WTC11 (cell line): Measurements from ENCODE around the gene RIN3. TPM values are rescaled to one million over a fixed set of nuclear protein-coding genes. Genes with fewer than 3 reads are reported as not detected.

Experiments
- ATAC-seq: fragments of 200-7000 bp; cut with Tn5 transposase; 2 replicates; pipeline ENCODE4 v1.10.0; 2021; ENCODE audit warnings: mild to moderate bottlenecking, moderate library complexity
- CTCF ChIA-PET: fragments of 300-600 bp; sonication (Branson Sonifier 250); formaldehyde crosslinking; loops from one replicate; lab custom pipeline; 2021; ENCODE audit warnings: antibody characterized with exemption; lab: Charles Lee
- POLR2A ChIA-PET: fragments of 350-600 bp; sonication (Branson Sonifier 250); formaldehyde crosslinking; loops from one replicate; lab custom pipeline; 2021; ENCODE audit warnings: antibody characterized with exemption; lab: Charles Lee
- DNase-seq: peaks from one replicate; pipeline ENCODE4 v3.0.0; 2021; ENCODE audit warnings: low spot score
- H3K27ac Mint-ChIP-seq: 2 replicates; pipeline ENCODE4 v1.8.0; 2021; ENCODE audit warnings: mixed read lengths
- H3K27me3 Mint-ChIP-seq: 2 replicates; pipeline ENCODE4 v1.8.0; 2021; ENCODE audit warnings: low read depth, mild to moderate bottlenecking, moderate library complexity, mixed read lengths
- H3K36me3 Mint-ChIP-seq: 2 replicates; pipeline ENCODE4 v1.8.0; 2021; ENCODE audit warnings: mixed read lengths
- H3K4me1 Mint-ChIP-seq: 2 replicates; pipeline ENCODE4 v1.8.0; 2022; ENCODE audit warnings: mixed read lengths
- H3K4me3 Mint-ChIP-seq: 2 replicates; pipeline ENCODE4 v1.8.0; 2021; ENCODE audit warnings: mild to moderate bottlenecking, moderate library complexity, mixed read lengths
- H3K9me3 Mint-ChIP-seq: 2 replicates; pipeline ENCODE4 v1.8.0; 2021; ENCODE audit warnings: mixed read lengths
- AFF4 ChIP-seq: sonication (generic); formaldehyde crosslinking; IDR thresholded peaks from 2 replicates; pipeline ENCODE4 v1.8.1; 2023; ENCODE audit warnings: mild to moderate bottlenecking, missing genetic modification reagents, borderline replicate concordance
- AR ChIP-seq: fragments of 250-450 bp; sonication (Bioruptor Pico); IDR thresholded peaks from 2 replicates; pipeline ENCODE4 v1.9.0; 2021; ENCODE audit warnings: mild to moderate bottlenecking
- CREM ChIP-seq: sonication (generic); formaldehyde crosslinking; IDR thresholded peaks from 2 replicates; pipeline ENCODE4 v1.8.1; 2022; ENCODE audit warnings: mild to moderate bottlenecking, missing genetic modification reagents, moderate library complexity
- ETV6 ChIP-seq: sonication (generic); formaldehyde crosslinking; IDR thresholded peaks from 2 replicates; pipeline ENCODE4 v1.8.1; 2022; ENCODE audit warnings: mild to moderate bottlenecking, missing genetic modification reagents
- FOXP4 ChIP-seq: sonication (generic); formaldehyde crosslinking; IDR thresholded peaks from 2 replicates; pipeline ENCODE4 v1.8.0; 2022; ENCODE audit warnings: mild to moderate bottlenecking, missing genetic modification reagents
- MYBL2 ChIP-seq: sonication (generic); formaldehyde crosslinking; IDR thresholded peaks from 2 replicates; pipeline ENCODE4 v1.8.1; 2023; ENCODE audit warnings: mild to moderate bottlenecking, moderate library complexity, missing genetic modification reagents
- NFATC4 ChIP-seq: fragments of 250-450 bp; sonication (Bioruptor Pico); IDR thresholded peaks from 2 replicates; pipeline ENCODE4 v1.9.0; 2021; ENCODE audit warnings: mild to moderate bottlenecking
- NR1H2 ChIP-seq: sonication (generic); formaldehyde crosslinking; IDR thresholded peaks from 2 replicates; pipeline ENCODE4 v1.9.0; 2021; ENCODE audit warnings: mild to moderate bottlenecking, moderate library complexity, missing genetic modification reagents
- NR3C1 ChIP-seq: sonication (generic); formaldehyde crosslinking; conservative IDR thresholded peaks from 2 replicates; pipeline ENCODE4 v1.8.1; 2023; ENCODE audit warnings: low read depth, mild to moderate bottlenecking, missing genetic modification reagents
- PRRX2 ChIP-seq: fragments of 250-450 bp; sonication (Bioruptor Pico); IDR thresholded peaks from 2 replicates; pipeline ENCODE4 v1.8.0; 2021; ENCODE audit warnings: mild to moderate bottlenecking
- SMAD3 ChIP-seq: sonication (generic); formaldehyde crosslinking; IDR thresholded peaks from 2 replicates; pipeline ENCODE4 v1.8.0; 2022; ENCODE audit warnings: missing genetic modification reagents, mild to moderate bottlenecking, borderline replicate concordance
- SMAD4 ChIP-seq: sonication (generic); formaldehyde crosslinking; IDR thresholded peaks from 2 replicates; pipeline ENCODE4 v1.8.0; 2022; ENCODE audit warnings: mild to moderate bottlenecking, missing genetic modification reagents
- SP1 ChIP-seq: sonication (generic); formaldehyde crosslinking; conservative IDR thresholded peaks from 2 replicates; pipeline ENCODE4 v1.8.1; 2022; ENCODE audit warnings: missing genetic modification reagents
- TEAD4 ChIP-seq: sonication (generic); formaldehyde crosslinking; IDR thresholded peaks from 2 replicates; pipeline ENCODE4 v1.8.0; 2022; ENCODE audit warnings: mild to moderate bottlenecking, missing genetic modification reagents
- ZBTB21 ChIP-seq: sonication (generic); formaldehyde crosslinking; IDR thresholded peaks from 2 replicates; pipeline ENCODE4 v1.8.1; 2023; ENCODE audit warnings: mild to moderate bottlenecking, missing genetic modification reagents, borderline replicate concordance
- ZNF425 ChIP-seq: fragments of 250-450 bp; sonication (Bioruptor Pico); conservative IDR thresholded peaks from 2 replicates; pipeline ENCODE4 v1.9.0; 2021; ENCODE audit warnings: mild to moderate bottlenecking
- ZNF671 ChIP-seq: fragments of 250-450 bp; sonication (Bioruptor Pico); IDR thresholded peaks from 2 replicates; pipeline ENCODE4 v1.8.0; 2021; ENCODE audit warnings: mild to moderate bottlenecking
- total RNA-seq: library from RNA; stranded (reverse); gene quantifications from 3 replicates; pipeline ENCODE4 v1.2.3, GENCODE V29; 2021
- TF ChIP-seq, protein P1 (sequence below): fragments of 250-450 bp; sonication (Bioruptor Pico); IDR thresholded peaks from 2 replicates; pipeline ENCODE4 v1.9.0; 2021; ENCODE audit warnings: mild to moderate bottlenecking

Gene RIN3
- total RNA-seq, 1 experiment from 2014 or later = 3.3 TPM

GRCh38 chr14:92703516-92703915 lies 189.9 kb downstream of the RIN3 start:
- DNase-seq (no peak), ATAC-seq (no peak)
- POLR2A ChIA-PET = no interaction called here
- no peaks in the 10 kb centered on the region for H3K4me1 Mint-ChIP-seq
- H3K9me3 Mint-ChIP-seq = no peaks in the 10 kb centered on the region
- no peak overlapping the region for H3K4me3 Mint-ChIP-seq
- H3K27ac Mint-ChIP-seq = no peak overlapping the region
- TF ChIP-seq SP1 (CRISPR knock-in tag) (no peak), ZBTB21 (no peak), CREM (CRISPR knock-in tag) (no peak), FOXP4 (CRISPR knock-in tag) (no peak), NR1H2 (no peak), ZNF671 (CRISPR knock-in tag) (no peak), ZNF425 (CRISPR knock-in tag) (no peak), NR3C1 (no peak), PRRX2 (no peak), ETV6 (CRISPR knock-in tag) (no peak), NFATC4 (no peak), MYBL2 (CRISPR knock-in tag) (no peak), TEAD4 (CRISPR knock-in tag) (no peak), AR (CRISPR knock-in tag) (no peak), SMAD4 (no peak), AFF4 (CRISPR knock-in tag) (no peak), SMAD3 (CRISPR knock-in tag) (no peak)
- TF ChIP-seq, protein P1, sequence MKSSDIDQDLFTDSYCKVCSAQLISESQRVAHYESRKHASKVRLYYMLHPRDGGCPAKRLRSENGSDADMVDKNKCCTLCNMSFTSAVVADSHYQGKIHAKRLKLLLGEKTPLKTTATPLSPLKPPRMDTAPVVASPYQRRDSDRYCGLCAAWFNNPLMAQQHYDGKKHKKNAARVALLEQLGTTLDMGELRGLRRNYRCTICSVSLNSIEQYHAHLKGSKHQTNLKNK (CRISPR knock-in tag) = no peak
- CTCF ChIA-PET = interaction anchor here (0.7 kb wide), 1 partner anchor 12 kb away, joined by 4 read pairs; no protein-coding TSS in a partner anchor
- H3K27me3 Mint-ChIP-seq = no peaks in the 10 kb centered on the region
- peaks cover 30% of the 10 kb centered on the region for H3K36me3 Mint-ChIP-seq
